Epithelial cell of proximal tubule (primary cell): ENCODE measurements around the gene TBX10. TPM values are rescaled to one million over a fixed set of nuclear protein-coding genes. Genes with fewer than 3 reads are reported as not detected.
"Not testable (repeated sequence)": the region's sequence is repeated elsewhere in the genome, so short reads cannot be mapped to it uniquely, and the experiment has no call there.

Experiments used
- DNase-seq: peaks from one replicate; pipeline ENCODE4 v3.0.0-alpha.2; 2011; ENCODE audit warnings: low read depth
- H3K4me3 ChIP-seq: 2 replicates; pipeline ENCODE4 v1.5.1; 2011; ENCODE audit warnings: low read depth, mild to moderate bottlenecking, low read length
- total RNA-seq: library from RNA; depleted of rRNA; stranded (reverse); fragments of >200 nt; gene quantifications from 2 replicates; pipeline ENCODE4 v1.2.3, GENCODE V29; 2015
- TF ChIP-seq, protein P1 (sequence below): conservative IDR thresholded peaks from 2 replicates; pipeline ENCODE4 v1.5.1; 2012; ENCODE audit warnings: low read depth, mild to moderate bottlenecking, low read length

TBX10 gene
- total RNA-seq, 1 donor from 2014 or later = not detected

DNA sequence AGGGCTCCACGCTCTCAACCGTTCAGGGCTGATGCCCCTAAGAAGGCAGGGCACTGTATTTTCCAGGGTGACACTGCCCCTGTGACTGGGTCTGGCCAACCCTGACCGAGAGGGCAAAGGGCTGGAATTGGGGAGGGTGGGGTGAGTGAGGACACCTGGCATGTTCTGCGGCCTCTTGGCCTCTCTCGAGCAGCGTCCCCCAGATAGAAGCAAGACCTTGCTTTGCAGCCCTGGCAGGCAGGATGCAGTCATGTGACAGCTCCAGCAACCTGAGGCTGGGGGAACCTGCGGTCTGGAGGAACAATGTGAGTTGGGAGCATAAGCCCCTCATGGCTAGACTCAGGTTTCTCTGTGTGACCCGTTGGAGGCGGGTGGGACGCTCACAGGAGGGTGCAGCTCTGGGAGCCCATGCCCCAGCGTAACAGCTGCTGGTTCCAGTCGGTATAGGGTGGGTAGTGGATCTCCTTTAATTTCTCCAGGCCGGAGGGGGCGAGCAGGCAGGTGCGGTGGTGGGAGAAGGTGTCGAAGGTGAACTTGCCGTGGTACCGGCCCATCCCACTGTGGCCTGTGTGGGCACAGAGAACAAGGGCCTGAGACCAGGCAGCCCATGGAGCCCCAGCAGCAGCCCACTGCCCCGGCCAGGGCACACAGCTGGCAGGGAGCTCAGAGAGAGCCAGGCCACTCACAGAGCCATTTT lies 23.4 kb upstream of the TBX10 start:
- H3K4me3 ChIP-seq = no peak overlapping the region
- TF ChIP-seq, protein P1, sequence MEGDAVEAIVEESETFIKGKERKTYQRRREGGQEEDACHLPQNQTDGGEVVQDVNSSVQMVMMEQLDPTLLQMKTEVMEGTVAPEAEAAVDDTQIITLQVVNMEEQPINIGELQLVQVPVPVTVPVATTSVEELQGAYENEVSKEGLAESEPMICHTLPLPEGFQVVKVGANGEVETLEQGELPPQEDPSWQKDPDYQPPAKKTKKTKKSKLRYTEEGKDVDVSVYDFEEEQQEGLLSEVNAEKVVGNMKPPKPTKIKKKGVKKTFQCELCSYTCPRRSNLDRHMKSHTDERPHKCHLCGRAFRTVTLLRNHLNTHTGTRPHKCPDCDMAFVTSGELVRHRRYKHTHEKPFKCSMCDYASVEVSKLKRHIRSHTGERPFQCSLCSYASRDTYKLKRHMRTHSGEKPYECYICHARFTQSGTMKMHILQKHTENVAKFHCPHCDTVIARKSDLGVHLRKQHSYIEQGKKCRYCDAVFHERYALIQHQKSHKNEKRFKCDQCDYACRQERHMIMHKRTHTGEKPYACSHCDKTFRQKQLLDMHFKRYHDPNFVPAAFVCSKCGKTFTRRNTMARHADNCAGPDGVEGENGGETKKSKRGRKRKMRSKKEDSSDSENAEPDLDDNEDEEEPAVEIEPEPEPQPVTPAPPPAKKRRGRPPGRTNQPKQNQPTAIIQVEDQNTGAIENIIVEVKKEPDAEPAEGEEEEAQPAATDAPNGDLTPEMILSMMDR = no peak
- no peak for DNase-seq

DNA sequence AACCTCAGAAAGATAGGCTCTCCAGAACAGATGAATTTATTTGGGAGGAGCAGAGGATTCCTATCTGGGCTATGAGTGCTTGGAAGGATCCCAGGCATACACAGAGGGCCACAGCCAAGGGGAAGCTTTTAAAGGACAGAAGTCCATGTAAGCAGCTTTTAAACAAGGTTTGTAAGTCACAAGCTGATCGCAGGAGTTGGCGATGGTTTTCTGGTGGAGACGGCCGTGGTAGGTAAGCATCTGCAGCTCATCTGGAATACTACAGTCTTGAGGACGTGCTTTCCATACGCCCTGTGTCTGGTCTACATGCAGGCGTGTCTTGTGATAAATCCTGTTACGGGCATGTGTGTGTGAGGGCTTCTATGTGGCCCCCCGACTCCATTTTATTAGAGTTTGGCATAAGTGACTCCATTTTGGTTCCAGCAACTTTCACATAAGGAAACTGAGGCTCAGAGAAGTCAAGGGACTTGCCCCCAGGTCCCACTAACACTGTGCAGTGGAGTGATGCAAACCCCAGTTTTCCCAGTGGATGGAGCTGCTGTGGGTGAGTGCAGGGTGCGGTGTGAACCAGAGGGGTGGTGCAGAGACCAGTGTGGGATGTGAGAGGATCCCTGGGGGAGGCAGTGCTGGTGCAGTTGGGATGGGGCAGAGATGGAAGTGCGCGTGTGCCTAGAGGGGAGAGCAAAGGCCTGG lies 22.7 kb upstream of the TBX10 start:
- no peak overlapping the region for H3K4me3 ChIP-seq

DNA sequence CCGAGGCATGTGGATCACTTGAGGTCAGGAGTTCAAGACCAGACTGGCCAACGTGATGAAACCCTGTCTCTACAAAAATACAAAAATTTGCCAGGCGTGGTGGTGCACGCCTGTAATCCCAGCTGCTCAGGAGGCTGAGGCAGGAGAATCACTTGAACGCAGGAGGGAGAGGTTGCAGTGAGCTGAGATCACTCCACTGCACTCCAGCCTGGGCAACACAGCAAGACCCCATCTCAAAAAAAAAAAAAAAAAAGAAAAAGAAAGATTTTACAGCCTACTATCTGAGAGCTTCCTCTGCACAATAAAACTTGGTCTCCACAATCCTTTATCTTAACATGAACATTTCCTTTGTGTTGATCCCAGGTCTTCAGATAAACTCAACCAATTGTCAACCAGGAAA lies 21.2 kb upstream of the TBX10 start:
- H3K4me3 ChIP-seq, DNase-seq: not testable (repeated sequence)

More for the DNA sequence above, 22.7 kb upstream of the TBX10 start:
- TF ChIP-seq, protein P1 = no peak
- DNase-seq = no peak

DNA sequence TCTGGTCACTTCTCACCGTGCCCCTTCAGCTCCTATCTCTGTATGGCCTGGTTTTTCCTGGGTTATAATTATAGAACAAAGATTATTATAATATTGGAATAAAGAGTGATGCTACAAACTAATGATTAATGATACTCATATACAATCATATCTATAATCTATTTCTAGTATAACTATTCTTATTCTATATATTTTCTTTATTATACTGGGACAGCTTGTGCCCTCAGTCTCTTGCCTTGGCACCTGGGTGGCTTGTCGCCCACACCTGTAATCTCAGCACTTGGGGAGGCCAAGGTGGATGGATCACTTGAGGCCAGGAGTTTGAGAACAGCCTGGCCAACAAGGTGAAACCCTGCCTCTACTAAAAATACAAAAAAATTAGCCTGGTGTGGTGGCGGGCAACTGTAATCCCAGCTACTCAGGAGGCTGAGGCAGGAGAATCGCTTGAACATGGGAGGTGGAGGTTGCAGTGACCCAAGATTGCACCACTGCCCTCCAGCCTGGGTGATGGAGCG lies 20.1 kb upstream of the TBX10 start:
- DNase-seq, H3K4me3 ChIP-seq: not testable (repeated sequence)

DNA sequence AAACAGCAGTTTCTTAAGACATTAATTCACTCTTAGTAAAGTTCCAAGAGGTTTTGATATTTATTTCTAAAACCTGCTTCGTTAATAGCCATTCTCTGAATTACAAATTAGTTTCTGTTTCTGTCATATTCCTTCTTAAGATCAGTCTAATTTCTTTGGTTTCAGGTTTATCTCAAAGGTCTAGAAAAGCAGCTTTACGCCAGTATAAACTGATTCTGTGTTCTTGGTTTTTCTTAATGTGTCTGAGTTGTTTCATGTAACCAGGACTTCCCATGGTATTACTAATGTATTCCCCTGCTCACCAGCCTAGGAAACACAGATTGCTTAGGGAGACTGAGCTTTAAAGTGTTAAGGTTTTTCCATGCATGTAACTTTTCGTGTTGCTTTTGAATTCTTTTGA lies 17.7 kb upstream of the TBX10 start:
- no peak overlapping the region for H3K4me3 ChIP-seq
- TF ChIP-seq, protein P1 = no peak
- DNase-seq = no peak

DNA sequence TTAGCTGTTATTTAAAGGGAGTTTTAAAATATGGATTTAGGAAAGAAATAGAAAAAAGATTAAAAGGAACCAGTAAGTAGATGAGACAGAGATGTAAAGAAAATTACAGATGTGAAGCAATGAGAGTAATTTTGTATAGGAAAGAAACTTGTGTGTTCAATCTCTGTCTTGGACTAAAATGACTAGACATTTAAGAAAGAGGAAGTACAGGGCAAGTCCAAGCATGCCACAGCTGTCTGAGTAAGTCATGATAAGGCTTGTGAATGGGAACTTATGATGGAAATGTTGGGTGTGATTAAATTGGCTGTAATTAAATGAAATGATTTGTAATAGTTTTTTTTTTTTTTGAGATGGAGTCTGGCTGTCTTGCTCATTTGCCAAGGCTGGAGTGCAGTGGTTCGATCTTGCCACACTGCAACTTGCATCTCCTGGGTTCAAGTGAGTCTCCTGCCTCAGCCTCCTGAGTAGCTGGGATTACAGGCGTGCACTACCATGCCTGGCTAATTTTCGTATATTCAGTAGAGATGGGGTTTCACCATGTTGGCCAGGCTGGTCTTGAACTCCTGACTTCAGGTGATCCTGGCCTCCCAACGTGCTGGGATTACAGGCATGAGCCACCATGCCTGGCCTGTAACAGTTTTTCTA lies 16.8 kb upstream of the TBX10 start:
- H3K4me3 ChIP-seq = no peak overlapping the region
- DNase-seq = no peak
- TF ChIP-seq, protein P1 = no peak

DNA sequence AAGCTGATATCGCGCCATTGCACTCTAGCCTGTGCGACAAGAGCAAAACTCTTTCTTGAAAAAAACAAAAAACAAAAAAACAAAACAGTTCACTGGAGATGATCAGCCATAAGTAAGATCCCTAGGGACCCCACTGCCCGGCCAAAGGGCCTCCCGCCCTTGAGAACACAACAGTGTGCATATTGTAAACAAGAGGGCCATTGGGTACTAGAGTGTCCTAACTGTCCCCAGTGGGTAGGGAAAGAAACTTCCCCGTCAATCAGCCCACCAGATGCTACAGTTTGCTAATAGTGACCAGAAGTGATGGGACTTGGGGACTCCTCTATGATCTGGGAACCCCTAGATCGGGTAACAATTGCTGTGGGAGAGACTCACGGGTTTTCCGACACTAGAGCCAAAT lies 14.7 kb upstream of the TBX10 start:
- no peak for DNase-seq
- TF ChIP-seq, protein P1 = no peak

More for the DNA sequence above, 14.7 kb upstream of the TBX10 start:
- H3K4me3 ChIP-seq = no peak overlapping the region
